ENCODE measurements around the gene KATNAL2.

KATNAL2 gene

GRCh38 chr18:47143153-47143552, 225.8 kb downstream of the KATNAL2 start:
- no peak overlapping the region for H3K4me3 ChIP-seq (ENCODE audit: low read length)
- TF ChIP-seq CTCF (conservative IDR thresholded peaks at IDR 0.05; ENCODE audit: low read depth, low read length) = no peak
- DNase-seq (ENCODE audit: low read depth) = no peak

DNA sequence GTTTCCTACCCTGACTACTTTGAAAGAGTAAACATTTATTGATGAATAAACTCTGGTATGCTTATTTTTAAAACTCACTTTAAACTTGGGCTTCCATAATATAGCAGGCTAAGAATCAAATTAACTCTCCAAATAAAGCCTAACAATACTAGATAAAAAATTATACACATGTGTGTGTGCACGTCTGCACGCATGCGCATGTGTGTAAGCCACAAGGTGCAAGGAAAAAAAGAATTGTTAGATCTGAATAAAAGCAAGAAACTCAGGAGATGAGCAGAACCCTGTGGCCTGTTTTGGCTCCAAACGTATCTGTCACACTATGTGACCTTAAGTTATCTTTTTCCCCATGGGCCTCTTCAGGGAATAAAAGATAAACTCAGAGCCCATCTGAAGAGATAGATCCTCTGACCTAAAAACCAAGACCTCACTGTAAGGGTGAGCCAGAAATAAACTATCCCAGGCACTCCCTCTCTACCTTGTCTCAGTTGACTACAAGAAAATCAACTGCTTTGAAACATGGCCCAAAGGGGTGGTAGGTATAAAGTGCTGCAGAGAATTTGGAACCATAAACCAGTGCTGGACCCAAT, 226.6 kb downstream of the KATNAL2 start:
- H3K4me3 ChIP-seq (ENCODE audit: low read length) = no peak overlapping the region
- no peak for TF ChIP-seq CTCF (conservative IDR thresholded peaks at IDR 0.05; ENCODE audit: low read depth, low read length)
- DNase-seq (ENCODE audit: low read depth) = no peak

- no peak for DNase-seq (ENCODE audit: low read depth)
- no peak for TF ChIP-seq CTCF (conservative IDR thresholded peaks at IDR 0.05; ENCODE audit: low read depth, low read length)
- no peak overlapping the region for H3K4me3 ChIP-seq (ENCODE audit: low read length)
These were observed 228.8 kb downstream of the KATNAL2 start for GRCh38 chr18:47146206-47146605.

- DNase-seq (ENCODE audit: low read depth) = no peak
- H3K4me3 ChIP-seq (ENCODE audit: low read length) = peak overlapping the region; percentile 89
- TF ChIP-seq CTCF (conservative IDR thresholded peaks at IDR 0.05; ENCODE audit: low read depth, low read length) = no peak
These were observed 232.1 kb downstream of the KATNAL2 start for GRCh38 chr18:47149457-47150028.

- DNase-seq (ENCODE audit: low read depth) = peak; percentile 19
- no peak for TF ChIP-seq CTCF (conservative IDR thresholded peaks at IDR 0.05; ENCODE audit: low read depth, low read length)
- H3K4me3 ChIP-seq (ENCODE audit: low read length) = peak within 1 kb of the TSS; percentile 89
These were observed 232.8 kb downstream of the KATNAL2 start, which contains the start of gene HDHD2 for GRCh38 chr18:47150029-47150823. HDHD2 (minus strand) TSS chr18:47150500; CDS start chr18:47136439, 14,061 bp downstream.

- H3K4me3 ChIP-seq (ENCODE audit: low read length) = peak overlapping the region; percentile 89
- DNase-seq (ENCODE audit: low read depth) = no peak
- no peak for TF ChIP-seq CTCF (conservative IDR thresholded peaks at IDR 0.05; ENCODE audit: low read depth, low read length)
These were observed 233.5 kb downstream of the KATNAL2 start for GRCh38 chr18:47150824-47151366.
